IPS-15b (cell line): ENCODE results near the gene OGDH.

Experiments used
- H3K27me3 ChIP-seq: one replicate; pipeline ENCODE4 v1.6.1; 2013; ENCODE audit warnings: low read length; ENCODE audit not compliant: control insufficient read depth, insufficient read depth
- H3K36me3 ChIP-seq: one replicate; pipeline ENCODE4 v1.6.1; 2013; ENCODE audit warnings: low read length; ENCODE audit not compliant: control insufficient read depth, insufficient read depth
- H3K4me1 ChIP-seq: one replicate; pipeline ENCODE4 v1.6.1; 2013; ENCODE audit warnings: mild to moderate bottlenecking, low read length; ENCODE audit not compliant: control insufficient read depth, insufficient read depth
- H3K4me3 ChIP-seq: one replicate; pipeline ENCODE4 v1.5.1; 2013; ENCODE audit warnings: low read depth, low read length
- H3K9ac ChIP-seq: one replicate; pipeline ENCODE4 v1.6.1; 2013; ENCODE audit warnings: low read depth, mild to moderate bottlenecking, low read length
- H3K9me3 ChIP-seq: one replicate; pipeline ENCODE4 v1.6.1; 2013; ENCODE audit warnings: mild to moderate bottlenecking, low read length; ENCODE audit not compliant: control insufficient read depth, insufficient read depth

OGDH gene

DNA sequence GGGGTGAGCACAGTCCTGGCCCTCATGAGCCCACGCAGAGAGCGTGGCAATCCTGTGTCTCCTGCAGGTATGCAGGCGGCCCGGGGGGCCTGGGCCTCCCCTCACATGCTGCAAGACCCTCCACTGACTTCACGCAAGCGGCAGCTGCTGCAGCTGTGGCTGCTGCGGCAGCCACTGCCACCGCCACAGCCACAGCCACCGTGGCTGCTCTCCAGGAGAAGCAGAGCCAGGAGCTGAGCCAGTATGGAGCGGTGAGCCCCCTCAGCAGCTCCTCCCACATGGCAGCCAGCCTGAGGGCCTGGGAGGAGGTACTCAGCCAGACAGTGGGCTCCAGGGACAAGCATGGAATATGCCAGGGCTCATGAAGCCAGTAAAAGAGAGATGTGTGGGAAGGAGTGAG lies 150.9 kb downstream of the OGDH start:
- H3K36me3 ChIP-seq = peaks cover 34% of the 10 kb centered on the region
- no peak overlapping the region for H3K9ac ChIP-seq
- no peaks in the 10 kb centered on the region for H3K27me3 ChIP-seq
- H3K4me3 ChIP-seq = no peak overlapping the region
- H3K9me3 ChIP-seq = no peaks in the 10 kb centered on the region
- peaks cover 2% of the 10 kb centered on the region for H3K4me1 ChIP-seq

GRCh38 chr7:44757739-44758138 lies 151.3 kb downstream of the OGDH start:
- Histone ChIP-seq H3K27me3 (no peaks in the 10 kb centered on the region), H3K4me1 (peaks cover 2% of the 10 kb centered on the region), H3K36me3 (peaks cover 38% of the 10 kb centered on the region), H3K9me3 (no peaks in the 10 kb centered on the region), H3K4me3 (no peak overlapping the region), H3K9ac (no peak overlapping the region)
